AG10803 (cell line): Measurements from ENCODE around the gene LRP1B.
"Not testable (repeated sequence)": the region's sequence is repeated elsewhere in the genome, so short reads cannot be mapped to it uniquely, and the experiment has no call there.

Experiments used
- DNase-seq: peaks from one replicate; pipeline ENCODE4 v3.0.0; 2010; ENCODE audit warnings: low read depth
- H3K4me3 ChIP-seq: 2 replicates; pipeline ENCODE4 v1.5.1; 2011; ENCODE audit warnings: mild to moderate bottlenecking, low read length, control low read depth
- CTCF ChIP-seq: conservative IDR thresholded peaks from 2 replicates; pipeline ENCODE4 v1.5.1; 2011; ENCODE audit warnings: mild to moderate bottlenecking, low read length, control low read depth, inconsistent platforms

LRP1B gene

GRCh38 chr2:141828761-141829160 is 302.1 kb downstream of the LRP1B start:
- TF ChIP-seq CTCF = no peak
- DNase-seq = no peak
- no peak overlapping the region for H3K4me3 ChIP-seq

DNA sequence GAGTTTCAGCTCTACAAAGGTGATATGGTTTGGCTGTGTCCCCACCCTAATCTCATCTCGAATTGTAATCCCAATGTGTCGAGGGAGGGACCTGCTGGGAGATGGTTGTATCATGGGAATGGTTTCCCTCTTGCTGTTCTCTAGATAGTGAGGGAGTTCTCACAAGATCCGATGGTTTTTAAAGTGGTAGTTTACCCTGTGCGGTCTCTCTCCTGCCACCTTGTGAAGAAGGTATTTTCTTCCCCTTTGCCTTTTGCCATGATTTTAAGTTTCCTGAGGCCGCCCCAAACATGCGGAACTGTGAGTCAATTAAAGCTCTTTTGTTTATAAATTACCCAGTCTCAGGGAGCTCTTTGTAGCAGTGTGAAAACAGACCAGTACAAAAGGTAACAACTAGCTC is 306.0 kb downstream of the LRP1B start:
- H3K4me3 ChIP-seq = no peak overlapping the region
- no peak for TF ChIP-seq CTCF
- no peak for DNase-seq

DNA sequence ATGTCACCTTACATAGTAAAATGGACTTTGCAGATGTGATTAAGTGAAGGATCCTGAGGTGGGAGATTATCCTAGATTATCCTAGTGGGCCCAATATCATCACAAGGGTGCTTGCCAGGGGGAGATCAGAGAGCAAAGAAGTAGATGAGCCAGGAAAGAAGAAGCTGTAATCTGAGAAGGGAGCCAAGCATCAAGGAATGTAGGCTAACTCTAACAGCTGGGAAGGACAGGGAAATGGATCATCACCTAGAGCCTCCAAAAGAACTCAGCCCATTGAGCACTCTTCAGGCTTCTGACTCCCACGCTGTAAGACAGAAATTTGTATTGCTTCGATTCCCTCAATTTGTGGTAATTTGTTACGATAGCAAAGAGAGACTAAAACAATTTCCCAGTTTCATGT is 309.9 kb downstream of the LRP1B start:
- DNase-seq = no peak
- TF ChIP-seq CTCF = no peak
- H3K4me3 ChIP-seq = no peak overlapping the region

DNA sequence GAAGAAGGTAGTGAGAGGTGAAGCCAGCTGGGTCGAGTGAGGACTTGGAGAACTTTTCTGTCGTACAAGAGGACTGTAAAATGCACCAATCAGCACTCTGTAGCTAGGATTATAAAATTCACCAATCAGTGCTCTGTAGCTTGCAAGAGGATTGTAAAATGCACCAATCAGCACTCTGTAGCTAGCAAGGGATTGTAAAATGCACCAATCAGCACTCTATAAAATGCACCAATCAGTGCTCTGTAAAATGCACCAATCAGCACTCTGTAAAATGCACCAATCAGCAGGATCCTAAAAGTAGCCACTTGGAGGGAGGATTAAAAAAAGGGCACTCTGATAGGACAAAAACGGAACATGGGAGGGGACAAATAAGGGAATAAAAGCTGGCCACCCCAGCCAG is 315.5 kb downstream of the LRP1B start:
- not testable (repeated sequence) for DNase-seq, H3K4me3 ChIP-seq

- DNase-seq = no peak
- no peak for TF ChIP-seq CTCF
Observed at GRCh38 chr2:141814150-141814549, 316.7 kb downstream of the LRP1B start.

GRCh38 chr2:141810148-141810547 is 320.7 kb downstream of the LRP1B start:
- TF ChIP-seq CTCF = no peak
- no peak for DNase-seq
- no peak overlapping the region for H3K4me3 ChIP-seq

More at GRCh38 chr2:141814150-141814549, 316.7 kb downstream of the LRP1B start:
- H3K4me3 ChIP-seq = no peak overlapping the region

GRCh38 chr2:141806090-141806489 is 324.7 kb downstream of the LRP1B start:
- TF ChIP-seq CTCF = no peak
- DNase-seq = no peak
- H3K4me3 ChIP-seq = no peak overlapping the region

GRCh38 chr2:141805302-141805701 is 325.5 kb downstream of the LRP1B start:
- no peak overlapping the region for H3K4me3 ChIP-seq
- TF ChIP-seq CTCF = no peak
- no peak for DNase-seq
